ENCODE measurements around the gene THAP5. TPM values are rescaled to one million over a fixed set of nuclear protein-coding genes. Genes with fewer than 3 reads are reported as not detected.

The THAP5 gene
- total RNA-seq, 1 donor from 2014 or later: 26.6 TPM

GRCh38 chr7:108613147-108613948 is 43.8 kb upstream of the THAP5 start:
- Histone ChIP-seq H3K4me1 (no peaks in the 10 kb centered on the region), H3K36me3 (no peaks in the 10 kb centered on the region), H3K4me3 (no peak overlapping the region), H3K27me3 (ENCODE audit: low read depth) (no peaks in the 10 kb centered on the region), H3K9me3 (no peaks in the 10 kb centered on the region), H3K27ac (no peak overlapping the region)
- no peak for DNase-seq
- intact Hi-C loops (cut with DNase I): no loop called here
- ATAC-seq: peak in 1 of 2 donors; percentile 85
- TF ChIP-seq CTCF (IDR thresholded peaks at IDR 0.05): peak; percentile 75

GRCh38 chr7:108611268-108611667 is 41.8 kb upstream of the THAP5 start:
- intact Hi-C loops (cut with DNase I): no loop called here
- no peak for TF ChIP-seq CTCF (IDR thresholded peaks at IDR 0.05)
- H3K4me3 ChIP-seq: no peak overlapping the region
- H3K9me3 ChIP-seq: no peaks in the 10 kb centered on the region
- ATAC-seq (peak in 1 of 2 donors; percentile 28), DNase-seq (no peak)
- H3K4me1 ChIP-seq: no peaks in the 10 kb centered on the region
- H3K36me3 ChIP-seq: no peaks in the 10 kb centered on the region
- H3K27me3 ChIP-seq (ENCODE audit: low read depth): no peaks in the 10 kb centered on the region
- no peak overlapping the region for H3K27ac ChIP-seq

- H3K4me3 ChIP-seq: no peak overlapping the region
- DNase-seq (no peak), ATAC-seq (no peak)
- H3K4me1 ChIP-seq: no peaks in the 10 kb centered on the region
- TF ChIP-seq CTCF (IDR thresholded peaks at IDR 0.05): no peak
- no peaks in the 10 kb centered on the region for H3K9me3 ChIP-seq
- intact Hi-C loops (cut with DNase I): no loop called here
- no peaks in the 10 kb centered on the region for H3K27me3 ChIP-seq (ENCODE audit: low read depth)
- H3K27ac ChIP-seq: no peak overlapping the region
- H3K36me3 ChIP-seq: no peaks in the 10 kb centered on the region
Measured at GRCh38 chr7:108609643-108610042, 40.1 kb upstream of the THAP5 start.

- DNase-seq (no peak), ATAC-seq (no peak)
- no peaks in the 10 kb centered on the region for H3K9me3 ChIP-seq
- TF ChIP-seq CTCF (IDR thresholded peaks at IDR 0.05): no peak
- H3K27ac ChIP-seq: no peak overlapping the region
- H3K4me1 ChIP-seq: no peaks in the 10 kb centered on the region
- intact Hi-C loops (cut with DNase I): no loop called here
- H3K36me3 ChIP-seq: no peaks in the 10 kb centered on the region
- H3K27me3 ChIP-seq (ENCODE audit: low read depth): no peaks in the 10 kb centered on the region
- no peak overlapping the region for H3K4me3 ChIP-seq
Measured at GRCh38 chr7:108605559-108606201, 36.2 kb upstream of the THAP5 start.

- intact Hi-C loops (cut with DNase I): no loop called here
- H3K4me3 ChIP-seq: no peak overlapping the region
- H3K4me1 ChIP-seq: no peaks in the 10 kb centered on the region
- H3K27ac ChIP-seq: no peak overlapping the region
- no peak for ATAC-seq
- H3K27me3 ChIP-seq (ENCODE audit: low read depth): no peaks in the 10 kb centered on the region
- H3K9me3 ChIP-seq: no peaks in the 10 kb centered on the region
- no peak for DNase-seq
- H3K36me3 ChIP-seq: no peaks in the 10 kb centered on the region
- no peak for TF ChIP-seq CTCF (IDR thresholded peaks at IDR 0.05)
Measured at GRCh38 chr7:108604307-108605077, 35.0 kb upstream of the THAP5 start.
